GM19372 (cell line): ENCODE data around the gene ZNF775.

Source experiments
- ATAC-seq: cut with Tn5 transposase; IDR thresholded peaks from one replicate; pipeline ENCODE4 v1.9.1; 2021; ENCODE audit warnings: mild to moderate bottlenecking, low read depth, moderate library complexity; ENCODE audit not compliant: unreplicated experiment

ZNF775 gene

DNA sequence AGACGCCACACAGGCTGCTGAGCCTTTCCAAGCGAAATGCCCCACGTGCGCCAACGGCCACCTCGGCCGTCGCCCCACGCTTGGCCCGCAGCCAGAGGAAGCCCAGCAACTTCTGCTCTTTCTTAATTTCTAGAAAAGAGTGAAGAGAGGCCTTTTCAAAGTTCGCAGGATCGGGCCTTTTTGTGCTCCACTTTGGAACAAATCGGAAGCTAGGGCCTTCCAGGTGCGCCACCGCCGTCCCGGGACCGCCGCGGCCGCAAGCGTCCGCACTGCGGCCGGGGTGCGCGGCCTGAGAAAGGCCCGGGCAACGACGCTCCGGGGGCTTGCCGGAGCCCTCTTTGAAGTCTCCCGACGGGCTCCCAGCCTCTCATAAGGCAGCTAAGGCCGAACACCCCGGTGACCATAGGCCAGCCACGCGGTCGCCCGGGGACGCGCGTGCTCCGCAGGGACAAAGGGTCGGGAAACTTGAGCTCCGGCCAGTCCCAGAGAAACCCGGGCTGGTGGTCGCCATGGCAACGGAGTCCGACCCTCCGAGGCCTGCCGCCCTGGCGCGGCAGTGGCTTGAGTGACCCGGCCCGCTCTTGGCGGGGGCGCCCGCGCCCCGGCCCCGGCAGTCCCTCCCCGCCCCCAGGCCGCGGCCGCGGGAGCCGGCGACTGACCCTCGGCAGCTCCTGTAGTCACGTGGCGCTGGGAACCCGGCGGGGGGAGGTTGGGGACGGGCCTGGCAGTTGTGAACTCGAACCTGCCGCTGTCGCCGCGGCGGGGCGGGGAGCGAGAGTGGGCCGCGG is 10.8 kb upstream of the ZNF775 start, which contains the start of gene REPIN1:
TSS of gene REPIN1 (plus strand) at position 727 of the 788 bp plus-strand sequence. CDS start 890 bp downstream, outside the sequence.
- ATAC-seq: peak; percentile 53

DNA sequence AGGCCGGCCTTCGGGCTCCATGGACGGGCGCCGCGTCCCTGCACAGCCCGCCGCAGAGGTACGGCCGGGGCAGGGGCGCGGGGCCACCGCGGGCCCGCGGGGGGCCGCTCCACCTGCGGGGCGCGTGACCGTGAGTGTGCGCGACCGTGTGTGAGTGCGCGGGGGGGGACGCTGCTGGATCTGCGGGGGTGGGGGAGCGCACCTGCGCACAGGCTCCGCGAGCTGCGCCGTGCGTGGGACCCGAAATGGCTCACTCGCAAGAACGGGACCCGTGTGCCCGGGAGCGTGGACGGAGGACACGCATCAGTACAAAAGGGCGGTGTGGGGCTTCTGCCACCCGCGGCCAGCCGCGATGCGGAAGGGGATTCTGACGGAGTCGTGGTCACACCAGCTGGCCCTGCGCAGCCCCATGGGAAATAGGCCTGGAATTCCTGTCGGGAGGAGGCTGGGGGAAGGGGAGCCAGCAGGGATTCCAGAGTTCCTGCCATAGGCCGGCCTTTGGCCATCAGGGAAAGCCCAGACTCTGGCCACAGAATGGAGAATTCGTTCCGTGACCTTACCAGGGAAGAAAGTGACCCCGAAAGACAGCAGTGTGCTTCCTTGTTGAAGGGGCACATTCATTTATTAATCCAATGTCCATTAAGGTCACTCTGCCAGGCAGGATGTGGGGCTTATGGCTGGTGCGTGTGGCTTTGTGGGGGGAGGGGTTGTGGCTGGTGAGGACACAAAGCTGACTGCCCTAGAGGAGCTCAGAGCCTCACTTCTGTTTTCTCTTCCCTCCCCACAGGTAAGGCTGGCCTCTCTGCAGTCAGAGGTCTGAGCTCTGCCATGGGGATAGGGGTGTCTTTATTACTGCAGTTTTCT is 10.0 kb upstream of the ZNF775 start:
- ATAC-seq: peak; percentile 37

DNA sequence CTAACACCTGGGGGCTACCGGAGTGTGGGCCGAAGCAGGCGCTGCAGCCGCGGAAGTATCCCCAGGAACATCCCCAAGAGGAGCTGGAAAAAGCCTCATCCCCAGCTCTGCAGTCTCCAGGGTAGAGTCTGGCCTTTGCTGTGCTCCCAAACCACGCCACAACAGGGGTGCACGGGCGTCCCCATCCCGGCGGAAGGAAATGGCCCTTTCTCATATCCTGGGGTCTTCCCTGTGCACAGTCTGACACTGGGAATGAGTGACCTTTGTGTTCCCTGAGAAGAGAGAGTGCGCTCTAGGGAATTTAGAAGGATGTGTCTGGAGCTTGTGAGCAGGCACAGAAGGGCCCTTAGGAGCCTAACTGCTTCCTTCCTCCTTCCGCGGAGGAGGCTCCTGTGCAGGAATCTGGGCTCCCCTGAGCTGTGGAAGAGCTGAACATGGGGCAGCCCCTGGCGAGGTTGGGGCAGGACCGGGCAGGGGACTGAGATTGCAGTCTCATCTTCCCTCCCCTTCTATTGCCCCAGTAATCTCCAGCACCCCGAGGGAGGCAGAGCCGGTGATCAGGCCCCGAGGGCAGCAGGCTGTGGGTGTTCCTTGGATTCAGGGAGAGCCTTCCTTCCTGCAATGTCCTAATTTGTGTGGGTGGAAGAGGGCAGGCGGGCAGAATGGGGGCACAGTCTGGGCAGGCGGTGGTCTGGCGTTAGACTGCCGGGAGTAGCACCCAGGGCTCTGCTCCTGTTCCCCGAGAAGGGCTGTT is 9.2 kb upstream of the ZNF775 start:
- no peak for ATAC-seq

DNA sequence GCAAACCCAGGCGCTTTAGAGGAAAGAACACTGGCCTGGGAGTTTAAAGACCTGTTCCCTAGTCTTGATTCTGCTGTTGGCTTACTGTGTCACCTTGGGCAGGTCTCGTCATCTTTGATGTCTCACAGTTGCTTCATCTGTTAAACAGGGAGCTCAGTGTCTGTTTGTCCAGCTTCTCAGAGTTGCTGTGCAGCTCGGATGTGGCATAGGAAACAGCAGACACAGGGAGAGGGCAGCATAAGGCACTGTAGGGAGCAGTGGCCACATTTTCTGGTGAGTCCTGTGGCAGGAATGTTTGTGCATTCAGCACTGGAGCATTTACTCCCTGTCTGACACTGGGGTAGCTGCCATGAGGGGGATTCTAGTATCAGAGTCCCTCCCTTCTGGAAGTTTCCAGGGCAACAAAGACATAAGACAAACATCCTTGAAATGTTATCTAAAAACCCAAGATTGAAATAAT is 8.5 kb upstream of the ZNF775 start:
- no peak for ATAC-seq

DNA sequence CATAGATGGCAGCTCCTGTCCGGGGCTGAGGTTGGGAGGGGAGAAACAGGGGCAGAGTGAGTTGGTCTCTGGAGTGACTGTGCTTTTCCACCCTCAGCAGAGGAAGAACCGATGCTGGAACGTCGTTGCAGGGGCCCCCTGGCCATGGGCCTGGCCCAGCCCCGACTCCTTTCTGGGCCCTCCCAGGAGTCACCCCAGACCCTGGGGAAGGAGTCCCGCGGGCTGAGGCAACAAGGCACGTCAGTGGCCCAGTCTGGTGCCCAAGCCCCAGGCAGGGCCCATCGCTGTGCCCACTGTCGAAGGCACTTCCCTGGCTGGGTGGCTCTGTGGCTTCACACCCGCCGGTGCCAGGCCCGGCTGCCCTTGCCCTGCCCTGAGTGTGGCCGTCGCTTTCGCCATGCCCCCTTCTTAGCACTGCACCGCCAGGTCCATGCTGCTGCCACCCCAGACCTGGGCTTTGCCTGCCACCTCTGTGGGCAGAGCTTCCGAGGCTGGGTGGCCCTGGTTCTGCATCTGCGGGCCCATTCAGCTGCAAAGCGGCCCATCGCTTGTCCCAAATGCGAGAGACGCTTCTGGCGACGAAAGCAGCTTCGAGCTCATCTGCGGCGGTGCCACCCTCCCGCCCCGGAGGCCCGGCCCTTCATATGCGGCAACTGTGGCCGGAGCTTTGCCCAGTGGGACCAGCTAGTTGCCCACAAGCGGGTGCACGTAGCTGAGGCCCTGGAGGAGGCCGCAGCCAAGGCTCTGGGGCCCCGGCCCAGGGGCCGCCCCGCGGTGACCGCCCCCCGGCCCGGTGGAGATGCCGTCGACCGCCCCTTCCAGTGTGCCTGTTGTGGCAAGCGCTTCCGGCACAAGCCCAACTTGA is 7.8 kb upstream of the ZNF775 start:
- ATAC-seq: no peak

DNA sequence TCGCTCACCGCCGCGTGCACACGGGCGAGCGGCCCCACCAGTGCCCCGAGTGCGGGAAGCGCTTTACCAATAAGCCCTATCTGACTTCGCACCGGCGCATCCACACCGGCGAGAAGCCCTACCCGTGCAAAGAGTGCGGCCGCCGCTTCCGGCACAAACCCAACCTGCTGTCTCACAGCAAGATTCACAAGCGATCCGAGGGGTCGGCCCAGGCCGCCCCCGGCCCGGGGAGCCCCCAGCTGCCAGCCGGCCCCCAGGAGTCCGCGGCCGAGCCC is 7.2 kb upstream of the ZNF775 start:
- no peak for ATAC-seq

DNA sequence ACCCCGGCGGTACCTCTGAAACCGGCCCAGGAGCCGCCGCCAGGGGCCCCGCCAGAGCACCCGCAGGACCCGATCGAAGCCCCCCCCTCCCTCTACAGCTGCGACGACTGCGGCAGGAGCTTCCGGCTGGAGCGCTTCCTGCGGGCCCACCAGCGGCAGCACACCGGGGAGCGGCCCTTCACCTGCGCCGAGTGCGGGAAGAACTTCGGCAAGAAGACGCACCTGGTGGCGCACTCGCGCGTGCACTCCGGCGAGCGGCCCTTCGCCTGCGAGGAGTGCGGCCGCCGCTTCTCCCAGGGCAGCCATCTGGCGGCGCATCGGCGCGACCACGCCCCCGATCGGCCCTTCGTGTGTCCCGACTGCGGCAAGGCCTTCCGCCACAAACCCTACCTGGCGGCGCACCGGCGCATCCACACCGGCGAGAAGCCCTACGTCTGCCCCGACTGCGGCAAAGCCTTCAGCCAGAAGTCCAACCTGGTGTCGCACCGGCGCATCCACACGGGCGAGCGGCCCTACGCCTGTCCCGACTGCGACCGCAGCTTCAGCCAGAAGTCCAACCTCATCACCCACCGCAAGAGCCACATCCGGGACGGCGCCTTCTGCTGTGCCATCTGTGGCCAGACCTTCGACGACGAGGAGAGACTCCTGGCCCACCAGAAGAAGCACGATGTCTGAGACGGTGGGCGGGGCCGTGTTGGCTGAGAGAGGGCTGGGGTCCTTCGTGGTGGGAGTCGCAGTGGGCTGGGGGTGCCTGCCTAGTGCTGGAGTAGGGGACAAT is 6.7 kb upstream of the ZNF775 start:
- ATAC-seq: no peak

DNA sequence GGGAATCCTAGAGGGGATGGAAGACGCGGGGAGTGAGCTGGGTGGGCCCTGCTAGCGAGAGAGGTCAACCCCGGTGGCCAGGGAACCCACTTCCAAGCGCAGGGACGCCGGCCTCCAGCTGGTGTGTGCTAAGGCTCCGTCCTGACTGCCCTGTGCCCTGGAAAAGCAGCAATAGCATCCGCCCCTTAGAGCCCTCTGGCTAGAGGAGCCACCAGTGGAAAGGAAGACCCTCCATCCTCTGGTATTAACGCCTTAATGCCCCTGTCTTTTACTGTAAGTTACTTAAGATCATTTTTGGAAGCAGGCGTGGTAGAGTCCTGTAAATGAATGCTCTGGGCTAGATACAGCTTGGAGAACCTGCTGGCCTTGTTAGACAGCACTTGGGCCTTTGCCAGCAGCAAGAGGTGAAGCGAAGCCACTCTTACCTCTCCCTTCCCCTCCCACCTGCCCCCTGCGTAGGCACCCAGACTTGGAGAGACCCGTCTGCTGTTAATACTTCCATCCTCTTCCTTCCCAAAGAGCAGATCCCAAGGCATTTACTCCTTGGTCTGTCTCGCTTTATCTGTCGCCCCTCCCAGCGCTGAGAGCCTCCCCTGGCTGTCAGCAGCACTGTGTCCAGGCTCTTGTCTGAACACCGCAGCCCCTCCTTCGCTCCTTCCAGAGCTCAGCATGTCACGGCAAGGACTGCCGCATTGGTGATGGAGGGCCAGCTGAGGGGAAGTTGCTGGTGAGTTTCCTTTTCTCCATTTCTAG is 5.9 kb upstream of the ZNF775 start:
- ATAC-seq: no peak

DNA sequence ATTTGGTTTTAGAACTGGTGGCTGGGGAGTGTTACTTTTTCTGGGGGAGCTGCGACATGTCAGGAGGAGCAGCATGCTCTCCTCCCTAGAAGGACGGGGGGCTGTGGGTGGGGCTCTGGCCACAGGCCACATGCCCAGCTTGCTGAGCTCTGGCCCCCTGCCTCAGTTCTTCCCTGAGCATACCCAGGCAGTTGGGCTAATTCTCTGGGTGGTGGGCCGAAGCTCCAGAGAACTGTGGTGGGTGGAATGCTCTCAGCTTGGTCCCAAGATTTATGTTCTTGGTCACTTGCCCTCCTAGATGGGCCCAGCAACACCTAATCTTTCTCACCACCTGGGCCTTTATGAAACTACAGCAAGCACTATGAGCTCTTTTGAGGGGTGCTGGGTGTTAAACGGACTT is 5.1 kb upstream of the ZNF775 start:
- no peak for ATAC-seq

DNA sequence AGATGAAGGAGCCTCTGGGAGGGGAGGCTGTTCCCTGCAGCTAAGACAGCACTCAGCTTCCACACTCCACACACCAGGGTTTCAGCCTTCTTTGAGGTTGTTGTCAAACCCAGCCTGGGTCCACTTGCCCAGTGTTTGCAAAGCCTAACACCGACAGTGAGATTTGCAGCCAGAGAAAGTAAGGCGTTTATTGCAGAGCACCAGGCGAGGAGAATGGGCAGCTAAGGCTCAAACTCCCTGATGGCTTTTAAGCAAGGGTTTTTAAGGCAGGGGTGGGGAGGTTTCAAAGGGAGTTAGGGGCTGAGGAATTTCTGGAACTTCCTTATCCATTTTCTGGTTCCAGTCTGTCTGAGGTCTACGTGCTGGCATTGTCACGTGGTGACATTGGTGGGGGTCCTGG is 4.7 kb upstream of the ZNF775 start:
- ATAC-seq: no peak

DNA sequence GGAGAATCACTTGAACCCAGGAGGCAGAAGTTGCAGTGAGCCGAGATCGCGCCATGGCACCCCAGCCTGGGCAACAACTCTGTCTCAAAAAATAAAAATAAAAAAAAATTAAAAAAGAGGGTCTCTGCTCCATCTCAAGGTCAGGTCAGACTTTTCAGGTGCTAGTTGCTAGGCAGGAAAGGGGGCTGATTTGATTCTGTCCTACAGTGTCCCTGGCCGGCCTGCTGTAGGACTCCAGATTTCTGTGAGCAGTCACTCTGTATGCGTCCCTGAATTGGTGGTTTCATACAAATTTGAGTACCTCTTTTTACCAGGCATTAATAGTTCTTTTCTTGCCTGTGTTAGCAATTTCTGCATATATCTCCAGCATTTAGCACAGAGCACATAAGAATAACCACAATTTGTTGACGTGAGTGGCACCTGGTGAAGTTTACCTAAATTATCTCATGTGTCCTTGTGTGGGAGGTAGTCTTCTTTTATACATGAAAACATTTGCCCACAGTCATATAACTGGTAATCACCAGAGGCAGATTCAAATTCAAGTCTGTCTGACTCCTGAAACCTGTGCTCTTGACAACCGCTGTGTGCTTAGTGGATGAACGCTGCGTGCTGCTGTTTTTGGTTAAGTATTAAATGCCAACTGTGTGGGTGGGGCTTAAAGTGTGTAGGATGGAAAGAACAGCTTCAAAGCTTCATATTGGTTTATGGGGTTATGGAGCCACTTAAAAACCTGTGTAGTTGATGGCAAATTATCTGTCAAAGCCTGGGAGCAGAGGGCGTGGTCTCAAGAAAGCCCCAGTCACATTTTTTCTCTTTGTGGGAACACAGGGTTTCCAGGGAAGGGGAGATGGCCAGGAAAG is 3.2 kb upstream of the ZNF775 start:
- no peak for ATAC-seq

DNA sequence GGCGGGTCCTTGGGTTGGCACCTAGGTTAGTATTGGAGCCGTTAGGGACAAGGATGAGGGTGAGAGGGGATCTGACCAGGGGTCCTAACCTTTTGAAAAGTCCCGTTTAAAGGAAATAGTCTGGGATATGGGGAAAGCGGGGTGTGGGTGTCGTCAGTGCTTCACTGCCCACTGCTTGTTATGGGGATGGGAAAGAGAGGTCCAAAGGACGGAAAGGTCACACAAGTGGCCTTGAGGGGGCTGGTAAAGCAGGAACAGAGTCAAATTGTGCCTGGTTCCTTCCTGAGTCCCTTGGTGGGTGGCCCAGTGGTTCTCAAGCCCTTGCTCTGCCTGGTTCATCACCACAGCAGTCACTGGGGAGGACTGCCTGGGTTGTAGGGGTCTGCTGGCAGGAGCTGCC is 2.6 kb upstream of the ZNF775 start:
- no peak for ATAC-seq

DNA sequence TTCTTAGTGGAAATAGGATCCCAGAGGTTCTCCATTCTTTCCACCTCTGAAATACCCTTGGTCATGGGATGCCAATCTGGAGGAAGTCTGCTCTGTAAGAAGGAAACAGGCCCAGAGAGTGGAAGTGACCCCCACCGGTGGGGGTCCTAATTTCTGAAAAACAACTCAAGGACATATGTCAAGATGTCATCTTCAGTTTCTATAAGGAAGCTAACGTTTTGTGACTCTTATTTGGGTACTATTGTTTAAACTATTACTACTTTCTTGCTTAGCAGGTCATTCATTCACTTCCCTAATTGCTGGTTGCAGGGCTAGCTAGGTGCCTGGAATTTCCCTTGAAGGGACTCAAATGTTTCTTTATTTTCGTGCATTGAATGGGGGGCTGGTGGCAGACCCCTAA is 1.9 kb upstream of the ZNF775 start:
- no peak for ATAC-seq

DNA sequence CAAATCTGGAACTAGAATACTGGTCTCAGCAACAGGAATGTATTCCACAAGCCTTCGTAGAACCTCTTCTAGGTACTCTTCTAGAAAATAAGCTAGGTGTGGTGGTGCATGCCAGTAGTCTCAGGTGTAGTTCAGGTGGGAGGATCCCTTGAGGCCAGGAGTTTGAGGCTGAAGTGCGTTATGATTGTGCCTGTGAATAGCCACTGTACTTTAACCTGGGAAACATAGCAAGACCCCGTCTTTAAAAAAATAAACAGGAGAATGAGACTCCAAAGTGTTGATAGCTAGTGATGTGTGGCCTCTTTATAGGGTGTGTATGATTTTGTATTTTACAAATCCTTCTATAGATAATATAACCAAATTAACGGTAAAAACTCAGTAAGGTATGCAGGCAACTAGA is 1.5 kb upstream of the ZNF775 start:
- ATAC-seq: no peak

DNA sequence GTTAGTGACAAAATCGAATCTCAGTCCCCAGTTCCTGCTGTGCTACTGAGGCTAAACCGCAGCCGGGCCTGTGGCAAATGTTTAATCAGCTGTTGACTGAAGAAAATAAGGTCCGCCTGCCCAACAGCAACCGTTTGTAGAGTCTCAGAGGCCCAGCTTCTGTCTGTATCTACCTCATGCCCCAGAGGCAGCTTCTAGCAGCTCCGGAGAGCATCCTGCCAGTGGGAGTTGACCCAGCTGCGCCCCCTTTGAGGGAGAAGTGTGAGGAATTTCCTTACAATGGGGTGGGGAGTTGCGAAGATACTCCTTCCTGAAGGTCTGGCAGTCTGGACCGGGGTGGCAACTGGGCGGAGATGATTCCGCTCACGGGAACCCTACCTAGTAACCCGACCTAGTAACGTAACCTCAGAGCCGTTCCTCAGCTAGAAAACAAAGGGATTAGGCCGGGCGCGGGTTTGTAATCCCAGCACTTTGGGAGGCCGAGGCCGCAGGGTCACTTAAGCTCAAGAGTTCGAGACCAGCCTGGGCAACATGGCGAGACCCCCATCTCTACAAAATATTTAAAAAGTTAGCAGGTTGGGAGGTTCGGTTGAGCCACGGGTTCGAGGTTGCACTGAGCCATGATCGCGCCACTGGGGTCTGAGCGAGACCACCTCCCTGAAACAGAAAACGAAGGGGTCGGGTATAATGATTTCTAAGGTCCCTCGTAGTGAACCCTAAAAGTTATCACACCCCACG is 846 bp upstream of the ZNF775 start:
- ATAC-seq: no peak

DNA sequence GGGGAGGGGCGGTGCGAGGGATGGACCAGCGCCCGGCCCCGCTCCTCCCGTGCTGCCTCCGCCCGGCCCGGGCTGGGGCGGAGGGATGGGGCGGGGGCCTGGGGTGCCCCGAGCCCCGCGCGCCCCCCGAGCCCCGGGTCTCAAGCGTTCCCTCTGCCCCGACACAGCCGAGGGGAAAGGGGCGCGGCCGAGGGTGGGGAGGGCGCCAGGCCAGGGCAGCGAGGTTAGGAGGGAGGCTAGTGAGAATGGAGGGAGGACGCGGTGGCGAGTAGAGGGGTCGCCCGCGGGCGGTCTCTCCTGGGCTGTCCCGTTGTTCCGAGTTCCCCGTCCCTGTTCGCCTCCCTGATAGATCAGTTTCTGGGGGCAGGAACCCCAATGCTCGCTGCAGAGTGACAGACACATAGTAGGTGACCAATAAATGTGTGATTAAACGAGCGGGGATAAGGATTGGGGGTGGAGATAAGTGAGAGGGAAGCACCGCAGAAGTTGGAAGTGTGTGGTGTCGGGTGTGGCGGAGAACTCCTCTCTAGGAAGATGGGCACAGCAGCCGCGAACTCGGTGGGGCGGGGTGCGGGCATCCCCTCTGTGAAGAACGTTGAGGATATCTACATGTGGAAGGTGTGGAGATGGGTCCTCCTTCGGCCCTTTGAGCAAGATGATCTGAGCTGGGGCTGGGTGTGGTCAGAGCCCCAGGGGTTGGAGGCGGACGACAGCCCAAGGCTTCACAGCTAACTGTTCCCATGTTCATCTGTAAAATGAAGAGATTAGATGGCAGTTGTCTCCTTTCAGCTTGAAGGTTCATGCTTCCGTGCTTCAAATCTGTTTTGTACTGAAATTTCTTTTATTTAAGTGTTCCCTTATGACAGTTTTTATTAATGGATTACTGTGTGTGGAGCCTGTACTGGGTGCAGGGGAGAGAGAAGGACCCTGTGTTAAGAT is 580 bp downstream of the ZNF775 start:
- ATAC-seq: peak; percentile 1
